Naive thymus-derived CD4-positive, alpha-beta T cell (primary cell): ENCODE results near the gene EDIL3. TPM values are rescaled to one million over a fixed set of nuclear protein-coding genes. Genes with fewer than 3 reads are reported as not detected.

Experiments used
- ATAC-seq: fragments of 150-1000 bp; cut with Tn5 transposase; 2 replicates; pipeline ENCODE4 v1.10.0; 2021; ENCODE audit warnings: mild to moderate bottlenecking, moderate library complexity
- CTCF ChIA-PET: fragments of 350-600 bp; sonication (Branson Sonifier 250); formaldehyde crosslinking; loops from one replicate; lab custom pipeline; 2021; ENCODE audit warnings: antibody characterized with exemption; lab: Charles Lee
- POLR2A ChIA-PET: fragments of 350-600 bp; sonication (Branson Sonifier 250); formaldehyde crosslinking; loops from one replicate; lab custom pipeline; 2021; ENCODE audit warnings: antibody characterized with exemption, inconsistent platforms; lab: Charles Lee
- DNase-seq, 9 donors: peaks; one replicate each; pipeline versions ENCODE4 v3.0.0 to v3.0.0-alpha.2; 2020 to 2022; ENCODE audit warnings: mixed read lengths in 1 of 9
- H3K27ac ChIP-seq: one replicate; pipeline ENCODE4 v1.7.0; 2013; ENCODE audit warnings: mild to moderate bottlenecking, low read depth, low read length, moderate library complexity
- H3K27me3 ChIP-seq, 2 donors: one replicate each; pipeline ENCODE4 v1.7.0; 2013; ENCODE audit warnings: low read length in 2 of 2, mild to moderate bottlenecking in 2 of 2, moderate library complexity in 2 of 2; ENCODE audit not compliant: control insufficient read depth in 2 of 2, insufficient read depth in 2 of 2
- H3K36me3 ChIP-seq, 3 experiments: 1 replicate in 2 of 3; 2 replicates in 1 of 3; pipeline ENCODE4 v1.7.0; 2013; ENCODE audit warnings: low read length in 3 of 3, mild to moderate bottlenecking in 3 of 3, moderate library complexity in 1 of 3; ENCODE audit not compliant: insufficient read depth in 3 of 3, control insufficient read depth in 2 of 3
- H3K4me1 ChIP-seq, 2 donors: one replicate each; pipeline ENCODE4 v1.7.0; 2013; ENCODE audit warnings: low read length in 2 of 2, mild to moderate bottlenecking in 2 of 2, moderate library complexity in 1 of 2; ENCODE audit not compliant: control insufficient read depth in 2 of 2, insufficient read depth in 2 of 2
- H3K4me3 ChIP-seq: 2 replicates; pipeline ENCODE4 v1.7.0; 2013; ENCODE audit warnings: mild to moderate bottlenecking, low read length
- H3K9me3 ChIP-seq, 3 experiments: 1 replicate in 2 of 3; 2 replicates in 1 of 3; pipeline ENCODE4 v1.7.0; 2013; ENCODE audit warnings: low read length in 3 of 3; ENCODE audit not compliant: control insufficient read depth in 2 of 3
- H3K27ac Mint-ChIP-seq, 9 donors: one replicate each; pipeline ENCODE4 v1.8.0; 2020 to 2022; ENCODE audit warnings: mixed read lengths in 9 of 9, mild to moderate bottlenecking in 8 of 9, moderate library complexity in 5 of 9, inconsistent platforms in 2 of 9
- H3K27me3 Mint-ChIP-seq, 5 donors: one replicate each; pipeline ENCODE4 v1.8.0; 2021 to 2022; ENCODE audit warnings: mixed read lengths in 5 of 5, mild to moderate bottlenecking in 1 of 5
- H3K36me3 Mint-ChIP-seq, 5 donors: one replicate each; pipeline ENCODE4 v1.8.0; 2020 to 2022; ENCODE audit warnings: mixed read lengths in 5 of 5, mild to moderate bottlenecking in 3 of 5, inconsistent platforms in 1 of 5
- H3K4me1 Mint-ChIP-seq, 7 donors: one replicate each; pipeline ENCODE4 v1.8.0; 2020 to 2022; ENCODE audit warnings: mixed read lengths in 7 of 7, mild to moderate bottlenecking in 3 of 7, inconsistent platforms in 1 of 7
- H3K4me3 Mint-ChIP-seq, 10 donors: one replicate each; pipeline ENCODE4 v1.8.0; 2020 to 2022; ENCODE audit warnings: mild to moderate bottlenecking in 10 of 10, mixed read lengths in 10 of 10, moderate library complexity in 6 of 10, inconsistent platforms in 2 of 10
- H3K9me3 Mint-ChIP-seq, 11 donors: one replicate each; pipeline ENCODE4 v1.8.0; 2020 to 2022; ENCODE audit warnings: mixed read lengths in 11 of 11, mild to moderate bottlenecking in 4 of 11, inconsistent platforms in 1 of 11, moderate library complexity in 1 of 11
- intact Hi-C, 2 donors: fragments of 100-400 bp; cut with micrococcal nuclease; formaldehyde crosslinking; loops; one replicate each; pipeline ENCODE4 v1.15.1; 2023
- polyA plus RNA-seq, 2 donors: library from polyadenylated mRNA; unstranded; fragments of 300-500 nt; fragmentation: Illumina TruSeq; gene quantifications; one replicate each; pipeline ENCODE4 v1.2.3, GENCODE V29; 2021
- total RNA-seq, 6 experiments: library from RNA in 5 of 6; stranded (reverse) in 5 of 6; gene quantifications; 1 replicate in 5 of 6; 2 replicates in 1 of 6; pipeline ENCODE4 v1.2.3 and lab custom pipeline; 2021 to 2026

Gene EDIL3
- total and polyA plus RNA-seq, 7 experiments from 2014 or later = not detected

GRCh38 chr5:84383816-84384603 is 670 bp downstream of the EDIL3 start:
- no peak overlapping the region for H3K4me3 ChIP-seq
- peaks cover 0 to 2% (median 0%) of the 10 kb centered on the region in 5 donors for H3K36me3 Mint-ChIP-seq
- H3K27ac Mint-ChIP-seq = peak overlapping the region in 1 of 9 donors; percentile 52
- ATAC-seq = no peak
- H3K4me1 Mint-ChIP-seq = peaks cover 0 to 8% (median 6%) of the 10 kb centered on the region in 7 donors
- H3K4me3 Mint-ChIP-seq = peak overlapping the region in 1 of 10 donors; percentile 33
- CTCF ChIA-PET = no interaction called here
- H3K4me1 ChIP-seq = no peaks in the 10 kb centered on the region
- H3K9me3 Mint-ChIP-seq = peaks cover 0 to 8% (median 3%) of the 10 kb centered on the region in 11 donors
- no peak for DNase-seq
- POLR2A ChIA-PET = no interaction called here
- peaks cover 35 to 55% (median 47%) of the 10 kb centered on the region in 5 donors for H3K27me3 Mint-ChIP-seq
- no peaks in the 10 kb centered on the region for H3K36me3 ChIP-seq
- no peak overlapping the region for H3K27ac ChIP-seq
- no peaks in the 10 kb centered on the region for H3K9me3 ChIP-seq
- H3K27me3 ChIP-seq = no peaks in the 10 kb centered on the region
- intact Hi-C loops = no loop called here

DNA sequence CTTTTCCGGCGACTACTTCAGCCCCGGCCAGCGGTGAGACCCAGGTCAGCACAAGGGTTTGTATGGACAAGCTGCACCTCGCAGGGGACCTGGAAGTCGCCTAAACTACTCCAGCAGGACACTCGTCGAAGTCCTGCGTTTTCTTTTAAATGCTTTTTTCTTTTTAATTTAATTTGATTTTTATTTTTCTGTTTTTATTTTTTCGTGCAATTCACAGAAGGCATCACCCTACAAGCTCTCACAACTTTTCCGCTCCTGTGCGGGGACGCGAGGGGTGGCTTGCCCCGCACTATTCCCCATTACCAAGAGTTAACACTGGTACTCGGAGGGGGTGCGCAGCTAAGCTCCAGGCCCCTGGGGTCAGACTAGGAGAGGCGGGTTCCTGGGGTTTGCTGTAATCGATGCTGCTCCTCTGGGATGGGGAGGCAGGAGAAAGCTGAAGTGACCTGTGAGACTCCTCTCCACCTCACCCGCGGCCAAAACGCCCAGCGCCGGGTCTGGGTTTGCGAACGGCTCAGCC is 1.3 kb downstream of the EDIL3 start:
- DNase-seq = no peak
- H3K4me3 ChIP-seq = no peak overlapping the region

GRCh38 chr5:84382363-84383295 is 2.1 kb downstream of the EDIL3 start:
- no peaks in the 10 kb centered on the region for H3K4me1 ChIP-seq
- no peak for ATAC-seq
- H3K4me3 ChIP-seq = no peak overlapping the region
- peaks cover 0 to 12% (median 3%) of the 10 kb centered on the region in 11 donors for H3K9me3 Mint-ChIP-seq
- CTCF ChIA-PET = no interaction called here
- POLR2A ChIA-PET = no interaction called here
- no peak overlapping the region for H3K27ac ChIP-seq
- H3K4me3 Mint-ChIP-seq = peak overlapping the region in 1 of 10 donors; percentile 25
- no peaks in the 10 kb centered on the region for H3K36me3 ChIP-seq
- no peaks in the 10 kb centered on the region for H3K27me3 ChIP-seq
- intact Hi-C loops = no loop called here
- peaks cover 0 to 2% (median 0%) of the 10 kb centered on the region in 5 donors for H3K36me3 Mint-ChIP-seq
- no peak for DNase-seq
- H3K27me3 Mint-ChIP-seq = peaks cover 35 to 55% (median 47%) of the 10 kb centered on the region in 5 donors
- H3K9me3 ChIP-seq = no peaks in the 10 kb centered on the region
- peaks cover 0 to 8% (median 6%) of the 10 kb centered on the region in 7 donors for H3K4me1 Mint-ChIP-seq
- no peak overlapping the region for H3K27ac Mint-ChIP-seq

More for the DNA sequence above, 1.3 kb downstream of the EDIL3 start:
- Histone ChIP-seq H3K27me3 (no peaks in the 10 kb centered on the region), H3K4me1 (no peaks in the 10 kb centered on the region), H3K27ac (no peak overlapping the region), H3K9me3 (no peaks in the 10 kb centered on the region), H3K36me3 (no peaks in the 10 kb centered on the region)
- peaks cover 0 to 11% (median 3%) of the 10 kb centered on the region in 11 donors for H3K9me3 Mint-ChIP-seq
- H3K36me3 Mint-ChIP-seq = peaks cover 0 to 2% (median 0%) of the 10 kb centered on the region in 5 donors
- H3K27me3 Mint-ChIP-seq = peaks cover 35 to 55% (median 47%) of the 10 kb centered on the region in 5 donors
- no peak overlapping the region for H3K4me3 Mint-ChIP-seq
- CTCF ChIA-PET = no interaction called here
- H3K27ac Mint-ChIP-seq = no peak overlapping the region
- peaks cover 0 to 8% (median 6%) of the 10 kb centered on the region in 7 donors for H3K4me1 Mint-ChIP-seq
- POLR2A ChIA-PET = no interaction called here
- intact Hi-C loops = no loop called here
- no peak for ATAC-seq

- peaks cover 0 to 8% (median 6%) of the 10 kb centered on the region in 7 donors for H3K4me1 Mint-ChIP-seq
- peaks cover 35 to 52% (median 44%) of the 10 kb centered on the region in 5 donors for H3K27me3 Mint-ChIP-seq
- H3K4me1 ChIP-seq = no peaks in the 10 kb centered on the region
- CTCF ChIA-PET = no interaction called here
- no peak overlapping the region for H3K27ac Mint-ChIP-seq
- intact Hi-C loops = no loop called here
- peaks cover 0 to 12% (median 3%) of the 10 kb centered on the region in 11 donors for H3K9me3 Mint-ChIP-seq
- no peak overlapping the region for H3K4me3 Mint-ChIP-seq
- ATAC-seq (no peak), DNase-seq (no peak)
- no peak overlapping the region for H3K27ac ChIP-seq
- no peaks in the 10 kb centered on the region for H3K27me3 ChIP-seq
- H3K36me3 ChIP-seq = no peaks in the 10 kb centered on the region
- H3K4me3 ChIP-seq = no peak overlapping the region
- H3K9me3 ChIP-seq = no peaks in the 10 kb centered on the region
- POLR2A ChIA-PET = no interaction called here
- peaks cover 0 to 2% (median 0%) of the 10 kb centered on the region in 5 donors for H3K36me3 Mint-ChIP-seq
Observed at GRCh38 chr5:84381502-84382362, 2.9 kb downstream of the EDIL3 start.

DNA sequence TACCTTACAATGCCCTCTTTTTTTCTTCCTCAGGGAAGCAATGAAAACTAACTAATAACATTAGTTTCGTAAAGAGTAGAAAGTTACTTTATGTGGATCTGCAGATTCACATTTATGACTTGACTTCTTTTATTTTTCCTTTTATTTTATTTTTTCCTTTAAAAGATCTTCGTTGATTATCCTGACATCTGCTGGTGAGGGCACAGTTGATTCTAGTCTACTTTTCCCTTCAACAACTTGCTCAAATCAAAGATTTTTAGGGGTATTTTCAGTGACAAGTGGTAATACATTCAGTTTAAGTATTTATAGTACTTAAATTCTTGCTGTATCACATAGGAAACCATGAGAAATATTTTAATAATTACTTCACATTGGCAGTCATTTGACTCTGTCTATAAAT is 4.9 kb downstream of the EDIL3 start:
- no peak overlapping the region for H3K4me3 Mint-ChIP-seq
- CTCF ChIA-PET = no interaction called here
- no peak for DNase-seq
- H3K36me3 Mint-ChIP-seq = peaks cover 0 to 2% (median 0%) of the 10 kb centered on the region in 5 donors
- H3K4me1 ChIP-seq = no peaks in the 10 kb centered on the region
- no peak overlapping the region for H3K4me3 ChIP-seq
- H3K36me3 ChIP-seq = no peaks in the 10 kb centered on the region
- ATAC-seq = no peak
- POLR2A ChIA-PET = no interaction called here
- peaks cover 0 to 8% (median 3%) of the 10 kb centered on the region in 11 donors for H3K9me3 Mint-ChIP-seq
- H3K27me3 Mint-ChIP-seq = peaks cover 20 to 32% (median 24%) of the 10 kb centered on the region in 5 donors
- H3K27ac Mint-ChIP-seq = no peak overlapping the region
- H3K4me1 Mint-ChIP-seq = peaks cover 0 to 7% (median 5%) of the 10 kb centered on the region in 7 donors
- H3K9me3 ChIP-seq = no peaks in the 10 kb centered on the region
- H3K27ac ChIP-seq = no peak overlapping the region
- intact Hi-C loops = no loop called here
- H3K27me3 ChIP-seq = no peaks in the 10 kb centered on the region

GRCh38 chr5:84378961-84379360 is 5.7 kb downstream of the EDIL3 start:
- no peak overlapping the region for H3K4me3 ChIP-seq
- no peaks in the 10 kb centered on the region for H3K36me3 ChIP-seq
- Mint-ChIP-seq H3K9me3 (peaks cover 0 to 8% (median 3%) of the 10 kb centered on the region in 11 donors), H3K27ac (no peak overlapping the region), H3K27me3 (peaks cover 15 to 27% (median 19%) of the 10 kb centered on the region in 5 donors), H3K4me1 (peaks cover 0 to 7% (median 5%) of the 10 kb centered on the region in 7 donors), H3K4me3 (no peak overlapping the region), H3K36me3 (peaks cover 0 to 2% (median 0%) of the 10 kb centered on the region in 5 donors)
- H3K27me3 ChIP-seq = no peaks in the 10 kb centered on the region
- intact Hi-C loops = no loop called here
- DNase-seq (no peak), ATAC-seq (no peak)
- H3K27ac ChIP-seq = no peak overlapping the region
- H3K4me1 ChIP-seq = no peaks in the 10 kb centered on the region
- ChIA-PET POLR2A (no interaction called here), CTCF (no interaction called here)
- no peaks in the 10 kb centered on the region for H3K9me3 ChIP-seq
